HG03045 (cell line): Measurements from ENCODE around the gene RAB14.
"Not testable (repeated sequence)": the region's sequence is repeated elsewhere in the genome, so short reads cannot be mapped to it uniquely, and the experiment has no call there.

Source experiments
- ATAC-seq: cut with Tn5 transposase; IDR thresholded peaks from one replicate; pipeline ENCODE4 v1.9.1; 2021; ENCODE audit warnings: mild to moderate bottlenecking, moderate library complexity; ENCODE audit not compliant: unreplicated experiment

RAB14 gene

GRCh38 chr9:121169094-121169601 is 32.5 kb downstream of the RAB14 start:
- no peak for ATAC-seq

GRCh38 chr9:121168052-121168451 is 33.6 kb downstream of the RAB14 start:
- ATAC-seq = no peak

GRCh38 chr9:121160025-121160424 is 41.6 kb downstream of the RAB14 start:
- ATAC-seq = no peak

- no peak for ATAC-seq
These were observed 43.7 kb downstream of the RAB14 start for GRCh38 chr9:121157939-121158338.

GRCh38 chr9:121156263-121156731 is 45.4 kb downstream of the RAB14 start:
- ATAC-seq = peak; percentile 74

- no peak for ATAC-seq
These were observed 46.9 kb downstream of the RAB14 start for GRCh38 chr9:121154782-121155181.

- no peak for ATAC-seq
These were observed 48.0 kb downstream of the RAB14 start for GRCh38 chr9:121153642-121154041.

- ATAC-seq = no peak
These were observed 51.5 kb downstream of the RAB14 start for GRCh38 chr9:121150188-121150587.

- ATAC-seq = no peak
These were observed 57.2 kb downstream of the RAB14 start for GRCh38 chr9:121144482-121144881.

- no peak for ATAC-seq
These were observed 57.9 kb downstream of the RAB14 start for GRCh38 chr9:121143771-121144170.

- ATAC-seq = no peak
These were observed 60.0 kb downstream of the RAB14 start for GRCh38 chr9:121141706-121142105.

GRCh38 chr9:121141306-121141705 is 60.4 kb downstream of the RAB14 start:
- no peak for ATAC-seq

- ATAC-seq = no peak
These were observed 61.5 kb downstream of the RAB14 start for GRCh38 chr9:121140162-121140561.

- no peak for ATAC-seq
These were observed 62.7 kb downstream of the RAB14 start for GRCh38 chr9:121138973-121139372.

- ATAC-seq = no peak
These were observed 63.1 kb downstream of the RAB14 start for GRCh38 chr9:121138561-121138960.

GRCh38 chr9:121135642-121136041 is 66.0 kb downstream of the RAB14 start:
- ATAC-seq = no peak

GRCh38 chr9:121133104-121133816 is 68.4 kb downstream of the RAB14 start:
- no peak for ATAC-seq

GRCh38 chr9:121129384-121129783 is 72.3 kb downstream of the RAB14 start:
- not testable (repeated sequence) for ATAC-seq
